Epithelial cell of esophagus (primary cell): ENCODE data around the gene SIRT1.

Experiments
- DNase-seq: peaks from one replicate; pipeline ENCODE4 v3.0.0; 2010; ENCODE audit warnings: low read depth
- H3K4me3 ChIP-seq: 2 replicates; pipeline ENCODE4 v1.5.1; 2011; ENCODE audit warnings: mild to moderate bottlenecking, low read length, control low read depth
- CTCF ChIP-seq: IDR thresholded peaks from 2 replicates; pipeline ENCODE4 v1.5.1; 2011; ENCODE audit warnings: low read depth, mild to moderate bottlenecking, low read length, control low read depth, inconsistent platforms; ENCODE audit not compliant: insufficient read depth; ENCODE audit errors: missing control alignments

SIRT1 gene

GRCh38 chr10:67843284-67843683 is 41.2 kb upstream of the SIRT1 start:
- no peak for DNase-seq
- no peak for TF ChIP-seq CTCF
- no peak overlapping the region for H3K4me3 ChIP-seq

GRCh38 chr10:67849331-67850011 is 35.0 kb upstream of the SIRT1 start:
- peak overlapping the region; percentile 99 for H3K4me3 ChIP-seq
- no peak for TF ChIP-seq CTCF
- DNase-seq: peak; percentile 91

- H3K4me3 ChIP-seq: no peak overlapping the region
- no peak for DNase-seq
- TF ChIP-seq CTCF: no peak
These were observed 33.3 kb upstream of the SIRT1 start for GRCh38 chr10:67851186-67851585.

GRCh38 chr10:67852761-67853160 is 31.7 kb upstream of the SIRT1 start:
- DNase-seq: no peak
- no peak for TF ChIP-seq CTCF
- H3K4me3 ChIP-seq: no peak overlapping the region

GRCh38 chr10:67853512-67853911 is 30.9 kb upstream of the SIRT1 start:
- DNase-seq: no peak
- no peak for TF ChIP-seq CTCF
- no peak overlapping the region for H3K4me3 ChIP-seq

- DNase-seq: no peak
- H3K4me3 ChIP-seq: no peak overlapping the region
- TF ChIP-seq CTCF: no peak
These were observed 25.5 kb upstream of the SIRT1 start for GRCh38 chr10:67858971-67859370.
